H1 (cell line): ENCODE results near the gene LAMA3. TPM values are rescaled to one million over a fixed set of nuclear protein-coding genes. Genes with fewer than 3 reads are reported as not detected.

Experiments
- CTCF ChIA-PET: fragments of 300-600 bp; sonication (Branson Sonifier 250); formaldehyde crosslinking; loops from one replicate; lab custom pipeline; 2021; ENCODE audit not compliant: partially characterized antibody; lab: Charles Lee
- POLR2A ChIA-PET: fragments of 300-600 bp; sonication (Branson Sonifier 250); formaldehyde crosslinking; loops from one replicate; lab custom pipeline; 2021; ENCODE audit warnings: inconsistent platforms; ENCODE audit not compliant: partially characterized antibody; lab: Charles Lee
- DNase-seq, 2 experiments: peaks; one replicate each; pipeline versions ENCODE4 v3.0.0 to v3.0.0-alpha.2; 2010 to 2022; ENCODE audit warnings: low spot score in 2 of 2, low read depth in 1 of 2, mixed read lengths in 1 of 2
- FAIRE-seq: peaks from 2 replicates; lab custom pipeline; 2011; peaks lifted over from hg19 to GRCh38; lab: Jason Lieb, UNC
- H2AFZ ChIP-seq: 2 replicates; pipeline ENCODE4 v1.8.1; 2012; ENCODE audit warnings: low read length, inconsistent platforms
- H2AK5ac ChIP-seq: 2 replicates; pipeline ENCODE4 v1.6.1; 2013; ENCODE audit warnings: low read depth, low read length
- H2BK120ac ChIP-seq: replicated peaks from 2 replicates; pipeline ENCODE3; 2013; ENCODE audit warnings: low read depth, low read length, inconsistent platforms
- H2BK12ac ChIP-seq: 2 replicates; pipeline ENCODE4 v1.6.1; 2013; ENCODE audit warnings: low read depth, low read length
- H2BK15ac ChIP-seq: 2 replicates; pipeline ENCODE4 v1.6.1; 2013; ENCODE audit warnings: low read length
- H2BK20ac ChIP-seq: 2 replicates; pipeline ENCODE4 v1.6.1; 2013; ENCODE audit warnings: low read length
- H2BK5ac ChIP-seq: 2 replicates; pipeline ENCODE4 v1.6.1; 2013; ENCODE audit warnings: low read depth, low read length
- H3K14ac ChIP-seq: 2 replicates; pipeline ENCODE4 v1.6.1; 2013; ENCODE audit warnings: inconsistent platforms; ENCODE audit not compliant: insufficient read length
- H3K18ac ChIP-seq: 2 replicates; pipeline ENCODE4 v1.6.1; 2013; ENCODE audit warnings: low read length; ENCODE audit errors: extremely low read depth
- H3K23ac ChIP-seq: 2 replicates; pipeline ENCODE4 v1.6.1; 2013; ENCODE audit warnings: inconsistent platforms; ENCODE audit not compliant: insufficient read length
- H3K23me2 ChIP-seq: 2 replicates; pipeline ENCODE4 v1.6.1; 2013; ENCODE audit warnings: low read depth, low read length
- H3K27ac ChIP-seq: 2 replicates; pipeline ENCODE4 v1.6.1; 2011; ENCODE audit warnings: low read depth, low read length, inconsistent platforms
- H3K27me3 ChIP-seq, 4 experiments: replicated peaks in 1 of 4; 1 replicate in 1 of 4; 2 replicates in 3 of 4; pipeline versions ENCODE4 v1.6.1 to v1.8.1; 2011 to 2013; ENCODE audit warnings: low read length in 3 of 4, mild to moderate bottlenecking in 3 of 4, inconsistent platforms in 2 of 4, mixed read lengths in 2 of 4, moderate library complexity in 1 of 4; ENCODE audit not compliant: control insufficient read depth in 3 of 4, insufficient read depth in 3 of 4; ENCODE audit errors: extremely low read depth in 1 of 4
- H3K36me3 ChIP-seq, 4 experiments: 2 replicates each; pipeline versions ENCODE4 v1.6.1 to v1.8.1; 2011 to 2013; ENCODE audit warnings: mild to moderate bottlenecking in 4 of 4, low read length in 3 of 4, moderate library complexity in 2 of 4, control low read depth in 1 of 4, inconsistent platforms in 1 of 4; ENCODE audit not compliant: insufficient read depth in 4 of 4, control insufficient read depth in 2 of 4
- H3K4ac ChIP-seq: replicated peaks from 2 replicates; pipeline ENCODE3; 2013; ENCODE audit warnings: low read length, low read depth, mixed read lengths, inconsistent platforms; ENCODE audit not compliant: insufficient read length
- H3K4me1 ChIP-seq, 4 experiments: replicated peaks in 1 of 4; 1 replicate in 1 of 4; 2 replicates in 3 of 4; pipeline versions ENCODE4 v1.6.1 to v1.8.1; 2011 to 2013; ENCODE audit warnings: low read length in 3 of 4, inconsistent platforms in 2 of 4, mixed read lengths in 1 of 4; ENCODE audit not compliant: insufficient read depth in 4 of 4, control insufficient read depth in 3 of 4
- H3K4me2 ChIP-seq, 2 experiments: 2 replicates each; pipeline versions ENCODE4 v1.6.1 to v1.8.1; 2011 to 2013; ENCODE audit warnings: low read depth in 2 of 2, low read length in 2 of 2, control low read depth in 1 of 2, inconsistent platforms in 1 of 2, mild to moderate bottlenecking in 1 of 2; ENCODE audit not compliant: insufficient read depth in 1 of 2
- H3K4me3 ChIP-seq, 4 experiments: fragments of 200-600, 300-600 bp in 1 of 4; sonication (generic), shearing (Covaris generic), sonication (Bioruptor Twin) in 1 of 4; 2 replicates each; pipeline versions ENCODE4 v1.5.1 to v1.8.1; 2011 to 2016; ENCODE audit warnings: low read length in 4 of 4, low read depth in 3 of 4, control low read depth in 2 of 4, inconsistent platforms in 2 of 4, mild to moderate bottlenecking in 2 of 4, mixed read lengths in 1 of 4, moderate library complexity in 1 of 4; ENCODE audit not compliant: insufficient read depth in 2 of 4; ENCODE audit errors: extremely low read depth in 1 of 4
- H3K56ac ChIP-seq: replicated peaks from 2 replicates; pipeline ENCODE3; 2013; ENCODE audit warnings: low read depth, mild to moderate bottlenecking, mixed read lengths, low read length, inconsistent platforms; ENCODE audit not compliant: insufficient read length
- H3K79me1 ChIP-seq: 2 replicates; pipeline ENCODE4 v1.6.1; 2013; ENCODE audit warnings: low read depth, low read length, control low read depth
- H3K79me2 ChIP-seq, 2 experiments: 2 replicates each; pipeline versions ENCODE4 v1.6.1 to v1.8.1; 2012 to 2013; ENCODE audit warnings: low read length in 2 of 2, mild to moderate bottlenecking in 2 of 2, inconsistent platforms in 1 of 2; ENCODE audit not compliant: insufficient read depth in 2 of 2, control insufficient read depth in 1 of 2
- H3K9ac ChIP-seq, 4 experiments: replicated peaks in 1 of 4; 1 replicate in 1 of 4; 2 replicates in 3 of 4; pipeline versions ENCODE4 v1.6.1 to v1.8.1; 2011 to 2013; ENCODE audit warnings: low read depth in 3 of 4, low read length in 3 of 4, control low read depth in 2 of 4, mild to moderate bottlenecking in 2 of 4, moderate library complexity in 2 of 4, inconsistent platforms in 1 of 4; ENCODE audit errors: extremely low read depth in 1 of 4
- H3K9me3 ChIP-seq, 2 experiments: 2 replicates each; pipeline versions ENCODE4 v1.6.1 to v1.8.1; 2012 to 2013; ENCODE audit warnings: mild to moderate bottlenecking in 2 of 2, moderate library complexity in 2 of 2, control low read depth in 1 of 2, inconsistent platforms in 1 of 2, low read depth in 1 of 2, low read length in 1 of 2, mixed read lengths in 1 of 2; ENCODE audit not compliant: insufficient read depth in 2 of 2
- H4K20me1 ChIP-seq, 2 experiments: replicated peaks in 1 of 2; 2 replicates each; pipeline versions ENCODE3 to v1.8.1; 2011 to 2013; ENCODE audit warnings: inconsistent platforms in 2 of 2, low read length in 2 of 2, mild to moderate bottlenecking in 1 of 2; ENCODE audit not compliant: insufficient read depth in 2 of 2, control insufficient read depth in 1 of 2
- H4K5ac ChIP-seq: 2 replicates; pipeline ENCODE4 v1.6.1; 2013; ENCODE audit warnings: low read length, low read depth, mixed read lengths, inconsistent platforms; ENCODE audit not compliant: insufficient read length
- H4K8ac ChIP-seq: 2 replicates; pipeline ENCODE4 v1.8.0; 2013; ENCODE audit warnings: mild to moderate bottlenecking, moderate library complexity, low read length, inconsistent platforms; ENCODE audit not compliant: insufficient read depth; ENCODE audit errors: extremely low read depth
- H4K91ac ChIP-seq: replicated peaks from 2 replicates; pipeline ENCODE3; 2013; ENCODE audit warnings: low read length, mixed read lengths, inconsistent platforms; ENCODE audit not compliant: insufficient read length
- RAD21 ChIP-seq, 2 experiments: IDR thresholded peaks in 1 of 2; conservative IDR thresholded peaks in 1 of 2; 2 replicates each; pipeline ENCODE4 v1.6.1; 2011; ENCODE audit warnings: low read depth in 2 of 2, low read length in 2 of 2, improper control_type of control experiment in 1 of 2, inconsistent platforms in 1 of 2, mild to moderate bottlenecking in 1 of 2, moderate library complexity in 1 of 2
- SRF ChIP-seq: IDR thresholded peaks from 2 replicates; pipeline ENCODE4 v1.6.1; 2011; ENCODE audit warnings: mild to moderate bottlenecking, low read depth, low read length, moderate library complexity
- WGBS, 2 experiments: shearing (Covaris generic) in 1 of 2; methylation state at CpG; one replicate each; pipeline versions ENCODE4 v1.1.6 to v1.1.7; 2013 to 2015; ENCODE audit warnings: low lambda C conversion rate in 2 of 2, mixed read lengths in 2 of 2, inconsistent platforms in 1 of 2, low coverage in 1 of 2, missing lambda C conversion rate in 1 of 2; ENCODE audit not compliant: insufficient replicate concordance in 2 of 2, insufficient coverage in 1 of 2, insufficient read length in 1 of 2; ENCODE audit errors: extremely low coverage in 1 of 2, missing lambda C conversion rate in 1 of 2; 5-methylcytosine and 5-hydroxymethylcytosine counted together
- polyA plus RNA-seq, 7 experiments: library from polyadenylated mRNA; depleted of rRNA in 3 of 7; stranded (reverse) in 5 of 7; unstranded in 2 of 7; fragments of >200 nt in 5 of 7; fragments of 200-250 nt in 2 of 7; gene quantifications; 1 replicate in 5 of 7; 2 replicates in 1 of 7; 4 replicates in 1 of 7; pipeline versions ENCODE4 v1.2.1 to v1.2.3, GENCODE V29; 2011 to 2013; ENCODE audit warnings: missing spikeins in 2 of 7, mixed read lengths in 2 of 7
- total RNA-seq: library from RNA; stranded (reverse); fragmentation: NEBNext Ultra II Directional; extraction: Animal tissue kit (Norgen Biotek cat#: 25700); gene quantifications from 2 replicates; pipeline ENCODE4 v1.2.1, GENCODE V29; 2021

LAMA3 gene
- total and polyA plus RNA-seq, 2 of the 8 experiments (the other 6 are each of a cell fraction or from before 2014, with no cell fraction given), result 0.76 to 5.0 TPM

DNA sequence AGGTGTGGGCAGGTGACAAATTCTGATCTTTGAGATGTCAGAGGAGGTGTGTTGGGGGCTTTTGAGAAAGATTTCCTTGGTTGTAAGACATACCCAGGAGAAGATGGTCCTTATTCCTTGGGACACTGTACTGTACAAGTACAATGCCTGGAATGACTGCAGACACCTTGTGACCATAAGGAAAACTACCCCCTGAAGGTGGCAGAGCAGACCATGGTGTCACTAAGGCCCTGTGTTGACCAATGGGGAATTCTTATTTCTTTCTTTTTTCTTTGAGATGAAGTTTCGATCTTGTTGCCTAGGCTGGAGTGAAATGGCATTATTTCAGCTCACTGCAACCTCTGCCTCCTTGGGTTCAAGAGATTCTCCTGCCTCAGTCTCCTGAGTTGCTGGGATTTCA is 22.1 kb upstream of the LAMA3 start:
- Histone ChIP-seq H3K4me2 (no peak overlapping the region), H4K5ac (no peak overlapping the region), H3K9me3 (no peaks in the 10 kb centered on the region), H4K20me1 (peaks cover 0 to 2% of the 10 kb centered on the region in 2 experiments), H2BK5ac (no peak overlapping the region), H3K27me3 (peaks cover 0 to 3% (median 2%) of the 10 kb centered on the region in 4 experiments; a peak in 5 of 7 replicates), H4K91ac (no peak overlapping the region), H2AK5ac (no peak overlapping the region), H2BK20ac (peak overlapping the region; percentile 82; the same call in 1 of the 2 replicates), H3K23ac (no peak overlapping the region), H2AFZ (no peak overlapping the region), H3K36me3 (no peaks in the 10 kb centered on the region), H3K14ac (no peak overlapping the region), H3K27ac (no peak overlapping the region), H3K4ac (no peak overlapping the region), H3K4me1 (peaks cover under 1 to 5% (median 2%) of the 10 kb centered on the region in 4 experiments; a peak in 4 of 7 replicates), H3K79me1 (no peaks in the 10 kb centered on the region), H2BK15ac (no peak overlapping the region), H3K18ac (no peak overlapping the region), H3K23me2 (peaks cover 5% of the 10 kb centered on the region), H2BK120ac (no peak overlapping the region), H3K79me2 (no peaks in the 10 kb centered on the region), H3K56ac (no peak overlapping the region), H4K8ac (no peak overlapping the region), H2BK12ac (no peak overlapping the region), H3K4me3 (no peak overlapping the region), H3K9ac (no peak overlapping the region)
- FAIRE-seq (no peak), DNase-seq (no peak)
- 78% methylated on average over 1 of the region's 1 CpG; no CpG with 5 or more reads in 1 of the 2 experiments for WGBS, 2 experiments
- CTCF ChIA-PET, result interaction anchor here (1.7 kb wide), 1 partner anchor 24 kb away, joined by 4 read pairs; no protein-coding TSS in a partner anchor
- POLR2A ChIA-PET, result no interaction called here
- no peak for TF ChIP-seq SRF
- TF ChIP-seq RAD21 (IDR thresholded peaks at IDR 0.05 in 1 of 2, conservative IDR thresholded peaks at IDR 0.05 in 1 of 2; ENCODE audit: low read depth in 2 of 2, low read length in 2 of 2), result peak in 1 of 2 experiments; percentile 29; a peak in 2 of 4 replicates
